Measurements from ENCODE around the gene HEATR9. TPM values are rescaled to one million over a fixed set of nuclear protein-coding genes. Genes with fewer than 3 reads are reported as not detected.

HEATR9 gene
- total RNA-seq, 1 donor from 2014 or later: not detected

DNA sequence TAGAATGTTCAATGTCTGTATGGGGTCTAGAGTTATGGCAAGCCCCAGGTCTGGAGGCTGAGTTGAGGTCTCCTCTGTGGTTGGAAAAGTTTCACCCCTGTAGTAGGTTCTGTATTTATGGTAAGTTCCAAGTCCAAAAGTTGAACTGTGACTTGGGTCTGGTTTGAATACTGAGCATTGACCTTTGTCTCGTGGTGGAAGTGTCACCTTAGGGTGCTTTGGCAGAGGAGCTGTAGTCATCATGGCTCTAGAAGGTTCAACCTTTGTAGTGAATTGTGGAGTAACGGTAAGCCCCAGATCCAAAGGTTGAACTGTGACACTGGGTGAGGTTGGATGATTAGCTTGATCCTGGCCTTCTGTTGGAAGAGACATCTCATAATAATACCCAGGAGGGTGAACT is 44.3 kb upstream of the HEATR9 start:
- Mint-ChIP-seq H3K4me3 (ENCODE audit: low read depth) (no peak overlapping the region), H3K36me3 (ENCODE audit: insufficient read depth) (peaks cover 2% of the 10 kb centered on the region), H3K9me3 (ENCODE audit: low read depth) (peaks cover 8% of the 10 kb centered on the region), H3K27me3 (peaks cover 2% of the 10 kb centered on the region), H3K27ac (no peak overlapping the region), H3K4me1 (ENCODE audit: low read depth) (no peaks in the 10 kb centered on the region)
- DNase-seq (ENCODE audit: low spot score, unreplicated experiment): no peak
- TF ChIP-seq, protein P1, sequence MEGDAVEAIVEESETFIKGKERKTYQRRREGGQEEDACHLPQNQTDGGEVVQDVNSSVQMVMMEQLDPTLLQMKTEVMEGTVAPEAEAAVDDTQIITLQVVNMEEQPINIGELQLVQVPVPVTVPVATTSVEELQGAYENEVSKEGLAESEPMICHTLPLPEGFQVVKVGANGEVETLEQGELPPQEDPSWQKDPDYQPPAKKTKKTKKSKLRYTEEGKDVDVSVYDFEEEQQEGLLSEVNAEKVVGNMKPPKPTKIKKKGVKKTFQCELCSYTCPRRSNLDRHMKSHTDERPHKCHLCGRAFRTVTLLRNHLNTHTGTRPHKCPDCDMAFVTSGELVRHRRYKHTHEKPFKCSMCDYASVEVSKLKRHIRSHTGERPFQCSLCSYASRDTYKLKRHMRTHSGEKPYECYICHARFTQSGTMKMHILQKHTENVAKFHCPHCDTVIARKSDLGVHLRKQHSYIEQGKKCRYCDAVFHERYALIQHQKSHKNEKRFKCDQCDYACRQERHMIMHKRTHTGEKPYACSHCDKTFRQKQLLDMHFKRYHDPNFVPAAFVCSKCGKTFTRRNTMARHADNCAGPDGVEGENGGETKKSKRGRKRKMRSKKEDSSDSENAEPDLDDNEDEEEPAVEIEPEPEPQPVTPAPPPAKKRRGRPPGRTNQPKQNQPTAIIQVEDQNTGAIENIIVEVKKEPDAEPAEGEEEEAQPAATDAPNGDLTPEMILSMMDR (IDR thresholded peaks at IDR 0.05; ENCODE audit: unreplicated experiment): no peak

DNA sequence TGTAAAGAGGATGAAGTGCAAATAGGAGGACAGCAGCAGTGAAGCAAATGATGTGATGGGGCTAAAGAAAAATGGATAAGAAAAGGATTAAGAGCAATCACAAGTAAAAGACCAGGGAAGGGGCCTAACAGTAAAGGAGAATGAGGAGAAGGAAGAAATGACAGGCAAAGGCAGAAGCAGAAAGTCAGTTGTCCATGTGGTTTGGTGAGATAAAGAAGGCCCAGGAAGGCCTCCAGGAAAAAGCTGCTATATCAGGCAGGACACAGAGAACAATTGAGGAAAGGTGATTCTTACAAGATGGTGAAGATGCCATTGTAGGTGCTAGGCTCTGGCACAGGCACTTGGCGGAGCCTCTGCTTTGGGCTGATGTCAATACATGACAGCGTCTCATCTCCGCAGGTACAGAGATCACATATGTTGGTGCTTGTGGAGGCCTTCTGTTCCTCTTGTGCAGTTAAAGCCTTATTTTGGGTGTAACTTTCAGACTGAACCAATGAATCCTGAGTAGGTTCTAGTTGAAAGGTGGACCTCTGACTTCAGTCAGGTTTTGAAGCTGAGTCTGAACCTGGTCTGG is 43.7 kb upstream of the HEATR9 start:
- Mint-ChIP-seq H3K9me3 (ENCODE audit: low read depth) (peaks cover 8% of the 10 kb centered on the region), H3K27ac (no peak overlapping the region), H3K4me1 (ENCODE audit: low read depth) (no peaks in the 10 kb centered on the region), H3K36me3 (ENCODE audit: insufficient read depth) (no peaks in the 10 kb centered on the region), H3K27me3 (peaks cover 3% of the 10 kb centered on the region), H3K4me3 (ENCODE audit: low read depth) (no peak overlapping the region)
- DNase-seq (ENCODE audit: low spot score, unreplicated experiment): no peak
- TF ChIP-seq, protein P1 (IDR thresholded peaks at IDR 0.05; ENCODE audit: unreplicated experiment): no peak

DNA sequence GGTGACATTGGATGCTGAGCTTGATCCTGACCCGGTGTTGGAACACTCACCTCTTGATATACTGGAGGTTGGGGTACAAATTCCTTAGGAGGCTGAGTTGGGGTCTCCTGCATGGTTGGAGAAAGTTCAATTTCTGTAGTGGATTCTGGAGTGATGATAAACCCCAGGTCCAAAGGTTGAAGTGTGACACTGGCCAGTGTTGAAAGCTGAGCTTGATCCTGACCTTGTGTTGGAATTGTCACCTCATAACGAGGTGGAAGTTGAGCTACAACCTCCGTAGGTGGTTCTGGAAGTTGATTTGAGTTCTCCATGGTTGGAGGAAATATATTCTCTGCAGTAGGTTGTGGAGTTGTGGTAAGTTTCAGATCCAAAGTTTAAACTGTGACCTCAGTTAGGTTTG is 40.7 kb upstream of the HEATR9 start:
- Mint-ChIP-seq H3K4me3 (ENCODE audit: low read depth) (no peak overlapping the region), H3K27ac (no peak overlapping the region), H3K4me1 (ENCODE audit: low read depth) (no peaks in the 10 kb centered on the region), H3K27me3 (peaks cover 3% of the 10 kb centered on the region), H3K9me3 (ENCODE audit: low read depth) (peaks cover 3% of the 10 kb centered on the region), H3K36me3 (ENCODE audit: insufficient read depth) (no peaks in the 10 kb centered on the region)
- TF ChIP-seq, protein P1 (IDR thresholded peaks at IDR 0.05; ENCODE audit: unreplicated experiment): no peak
- DNase-seq (ENCODE audit: low spot score, unreplicated experiment): no peak

DNA sequence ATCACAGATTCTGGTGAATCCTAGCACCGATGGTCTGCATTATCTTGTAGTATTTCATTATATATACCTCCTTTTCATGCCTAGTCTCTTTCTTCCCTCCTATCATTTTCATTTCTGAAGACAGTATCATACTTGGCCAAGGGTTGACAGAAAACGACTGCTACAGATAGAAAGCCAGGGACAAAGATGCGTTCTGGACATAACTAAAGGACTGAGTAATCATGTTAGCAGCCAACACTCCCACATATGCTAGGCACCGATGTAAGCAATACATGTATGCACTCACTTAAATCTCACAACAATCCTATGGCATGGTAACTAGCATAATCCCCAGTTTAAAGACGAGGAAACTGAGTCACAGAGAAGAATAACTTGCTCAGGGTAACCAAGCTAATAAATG is 39.0 kb upstream of the HEATR9 start:
- TF ChIP-seq, protein P1 (IDR thresholded peaks at IDR 0.05; ENCODE audit: unreplicated experiment): no peak
- Mint-ChIP-seq H3K36me3 (ENCODE audit: insufficient read depth) (no peaks in the 10 kb centered on the region), H3K4me1 (ENCODE audit: low read depth) (no peaks in the 10 kb centered on the region), H3K27me3 (peaks cover 3% of the 10 kb centered on the region), H3K4me3 (ENCODE audit: low read depth) (no peak overlapping the region), H3K27ac (no peak overlapping the region), H3K9me3 (ENCODE audit: low read depth) (peaks cover 3% of the 10 kb centered on the region)
- DNase-seq (ENCODE audit: low spot score, unreplicated experiment): no peak

DNA sequence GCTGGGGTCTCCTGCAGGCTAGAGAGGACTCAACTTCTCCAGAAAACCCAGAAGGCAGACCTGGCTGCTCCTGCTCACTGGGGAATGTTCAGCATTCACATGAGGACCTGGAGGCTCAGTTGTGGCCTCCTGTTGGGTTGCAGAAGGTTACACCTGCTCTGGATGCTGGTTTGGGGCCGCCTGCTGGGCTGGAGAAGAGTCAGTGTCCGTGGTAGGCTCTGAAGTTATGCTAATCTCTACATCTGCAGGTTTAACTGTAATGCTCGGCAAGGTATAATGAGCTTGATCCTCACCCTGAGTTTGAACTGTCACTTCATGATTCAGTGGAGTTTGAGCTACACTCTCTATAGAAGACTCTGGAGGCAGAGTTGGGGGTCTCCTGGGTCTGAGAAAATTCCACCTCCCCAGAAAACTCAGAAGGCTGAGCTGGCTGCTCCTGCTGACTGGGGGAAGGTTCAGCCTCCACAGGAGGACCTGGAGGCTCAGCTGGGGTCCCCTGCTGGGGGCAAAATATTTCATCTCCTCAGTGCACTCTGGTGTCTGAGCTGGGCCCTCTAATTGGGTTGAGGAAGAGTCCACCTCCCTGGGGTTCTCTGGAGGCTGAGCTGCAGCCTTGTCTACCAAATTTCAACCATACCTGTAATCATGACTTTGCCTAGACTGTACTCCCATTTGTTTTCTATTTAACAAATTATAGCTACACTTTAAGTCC is 38.4 kb upstream of the HEATR9 start:
- Mint-ChIP-seq H3K27ac (no peak overlapping the region), H3K27me3 (peaks cover 3% of the 10 kb centered on the region), H3K4me1 (ENCODE audit: low read depth) (no peaks in the 10 kb centered on the region), H3K4me3 (ENCODE audit: low read depth) (no peak overlapping the region), H3K36me3 (ENCODE audit: insufficient read depth) (no peaks in the 10 kb centered on the region), H3K9me3 (ENCODE audit: low read depth) (peaks cover under 1% of the 10 kb centered on the region)
- TF ChIP-seq, protein P1 (IDR thresholded peaks at IDR 0.05; ENCODE audit: unreplicated experiment): no peak
- no peak for DNase-seq (ENCODE audit: low spot score, unreplicated experiment)
